ENCODE data around the gene TTLL1.

DNA sequence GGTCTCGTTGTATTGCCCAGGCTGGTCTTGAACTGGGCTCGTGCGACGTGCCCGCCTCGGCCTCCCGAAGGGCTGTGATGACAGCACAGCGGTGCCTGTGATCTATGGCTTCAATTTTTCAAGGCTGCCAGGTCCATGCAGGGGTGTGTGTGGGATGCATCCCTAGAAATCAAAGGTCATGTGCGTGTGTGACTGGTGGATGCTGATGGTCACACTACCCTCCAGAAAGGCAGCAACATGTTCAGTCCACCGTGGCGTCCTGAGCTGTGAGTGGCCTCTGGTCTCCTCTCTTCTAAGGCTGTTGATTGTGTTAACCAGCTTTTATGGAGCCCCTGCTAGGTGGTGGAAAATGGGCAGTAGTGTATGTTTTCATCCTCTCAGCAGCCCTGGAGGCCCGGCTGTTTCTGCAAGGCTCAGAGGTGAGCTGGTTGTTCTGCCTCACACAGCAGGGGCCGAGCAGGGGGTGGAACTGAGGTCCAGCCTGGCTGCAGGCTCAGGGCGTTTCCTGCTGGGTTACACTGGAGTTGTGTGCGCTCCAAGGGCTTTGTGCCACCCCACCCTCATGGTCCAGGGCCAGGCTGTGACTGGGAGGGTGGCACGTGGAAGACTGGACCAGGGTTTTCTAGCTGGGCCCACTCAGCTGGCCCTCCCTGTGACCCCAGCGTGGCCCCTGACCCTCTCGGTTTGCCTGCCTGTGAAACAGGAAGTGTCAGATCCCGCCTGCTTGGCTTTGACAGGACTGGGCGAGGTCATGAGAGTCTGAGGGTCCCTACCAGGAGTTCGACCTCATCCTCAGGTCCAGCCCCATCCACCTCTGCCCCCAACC is 29.0 kb upstream of the TTLL1 start:
- TF ChIP-seq, protein P1, sequence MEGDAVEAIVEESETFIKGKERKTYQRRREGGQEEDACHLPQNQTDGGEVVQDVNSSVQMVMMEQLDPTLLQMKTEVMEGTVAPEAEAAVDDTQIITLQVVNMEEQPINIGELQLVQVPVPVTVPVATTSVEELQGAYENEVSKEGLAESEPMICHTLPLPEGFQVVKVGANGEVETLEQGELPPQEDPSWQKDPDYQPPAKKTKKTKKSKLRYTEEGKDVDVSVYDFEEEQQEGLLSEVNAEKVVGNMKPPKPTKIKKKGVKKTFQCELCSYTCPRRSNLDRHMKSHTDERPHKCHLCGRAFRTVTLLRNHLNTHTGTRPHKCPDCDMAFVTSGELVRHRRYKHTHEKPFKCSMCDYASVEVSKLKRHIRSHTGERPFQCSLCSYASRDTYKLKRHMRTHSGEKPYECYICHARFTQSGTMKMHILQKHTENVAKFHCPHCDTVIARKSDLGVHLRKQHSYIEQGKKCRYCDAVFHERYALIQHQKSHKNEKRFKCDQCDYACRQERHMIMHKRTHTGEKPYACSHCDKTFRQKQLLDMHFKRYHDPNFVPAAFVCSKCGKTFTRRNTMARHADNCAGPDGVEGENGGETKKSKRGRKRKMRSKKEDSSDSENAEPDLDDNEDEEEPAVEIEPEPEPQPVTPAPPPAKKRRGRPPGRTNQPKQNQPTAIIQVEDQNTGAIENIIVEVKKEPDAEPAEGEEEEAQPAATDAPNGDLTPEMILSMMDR (IDR thresholded peaks at IDR 0.05; ENCODE audit: extremely low read depth in 1 of 2, insufficient read depth in 1 of 2, low read depth in 1 of 2, low read length in 2 of 2): no peak
- TF ChIP-seq MYC (IDR thresholded peaks at IDR 0.05; ENCODE audit: low read depth, low read length) (no peak), EZH2 (IDR thresholded peaks at IDR 0.05; ENCODE audit: borderline replicate concordance, low read depth, low read length, severe bottlenecking) (no peak), POLR2A (IDR thresholded peaks at IDR 0.05; ENCODE audit: low read depth, low read length) (no peak), POLR2AphosphoS5 (IDR thresholded peaks at IDR 0.05; ENCODE audit: insufficient read depth, low read depth, low read length) (no peak), FOS (IDR thresholded peaks at IDR 0.05; ENCODE audit: borderline replicate concordance, insufficient read depth, low read length) (no peak)
